ENCODE results near the gene PCP4.
"Not testable (repeated sequence)": the region's sequence is repeated elsewhere in the genome, so short reads cannot be mapped to it uniquely, and the experiment has no call there.

PCP4 gene

DNA sequence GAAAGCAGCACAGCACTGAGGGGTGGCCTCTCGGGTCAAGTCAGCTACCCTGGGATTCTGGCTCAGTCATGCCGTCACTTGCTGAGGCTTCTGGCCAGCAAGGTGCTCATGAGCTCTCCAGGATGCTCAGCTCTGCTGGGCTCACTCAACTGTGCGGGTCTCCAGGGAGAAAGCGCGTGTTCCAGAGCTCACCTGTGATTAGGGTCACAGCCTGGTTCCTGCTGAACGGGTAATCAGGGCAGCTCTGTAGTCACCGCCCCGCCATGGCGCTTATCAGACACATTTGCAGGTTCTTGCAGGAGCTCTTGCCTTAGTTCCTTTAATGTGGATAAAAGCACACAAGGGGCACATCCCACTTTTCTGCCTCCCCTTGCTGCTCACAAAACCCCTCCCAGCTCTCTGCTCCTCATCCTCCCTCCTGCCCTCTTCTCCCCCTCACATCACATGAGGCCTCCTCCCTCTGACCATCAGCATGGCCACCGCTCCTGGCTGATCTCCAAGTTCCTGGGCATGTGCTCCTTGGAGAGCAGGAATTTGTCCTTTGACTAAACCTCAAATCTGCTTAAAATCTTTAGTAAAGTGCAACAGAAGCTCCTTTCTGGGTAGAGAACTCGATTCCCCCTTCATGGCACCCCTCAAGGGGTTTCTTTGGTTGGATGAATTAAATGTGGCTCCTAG is 2.0 kb downstream of the PCP4 start:
- DNase-seq, result no peak

DNA sequence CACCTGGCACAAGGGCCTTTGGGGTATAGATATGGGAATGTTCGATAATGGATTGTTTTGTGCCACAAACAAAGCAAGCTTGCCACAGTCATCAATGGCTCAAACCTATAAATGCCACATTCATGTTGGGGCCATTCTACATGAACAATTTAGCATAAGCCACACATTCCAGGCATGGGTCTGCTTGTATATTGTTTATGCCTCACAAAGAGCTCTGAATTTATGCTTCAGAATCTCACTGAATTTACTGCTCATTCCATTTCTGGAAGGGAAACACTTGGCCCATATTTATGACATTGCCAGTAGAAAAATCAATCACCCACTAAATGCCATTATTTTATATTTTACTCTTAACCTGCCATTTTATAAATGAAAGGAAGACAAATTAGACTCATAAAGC is 6.4 kb downstream of the PCP4 start:
- DNase-seq, result no peak

DNA sequence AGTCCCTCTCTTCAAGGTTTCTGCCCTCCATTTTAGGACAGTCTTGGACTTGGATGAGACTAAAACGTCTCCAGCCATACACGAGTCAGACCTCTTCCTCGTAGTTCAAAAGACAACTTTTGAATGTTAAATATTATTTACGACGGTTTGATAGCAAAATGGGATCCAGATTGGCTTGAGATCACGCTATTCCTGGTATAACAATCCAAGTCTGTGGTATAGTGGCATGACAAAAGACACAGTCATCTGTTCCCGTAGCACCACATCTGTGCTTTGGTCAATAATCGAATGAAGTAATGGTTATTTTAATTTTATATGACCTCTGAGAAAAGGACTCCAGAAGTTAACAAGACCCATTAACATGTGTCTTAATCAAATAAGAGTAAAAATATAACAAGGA is 7.0 kb downstream of the PCP4 start:
- DNase-seq, result no peak

GRCh38 chr21:39874759-39875158 is 7.5 kb downstream of the PCP4 start:
- no peak for DNase-seq

DNA sequence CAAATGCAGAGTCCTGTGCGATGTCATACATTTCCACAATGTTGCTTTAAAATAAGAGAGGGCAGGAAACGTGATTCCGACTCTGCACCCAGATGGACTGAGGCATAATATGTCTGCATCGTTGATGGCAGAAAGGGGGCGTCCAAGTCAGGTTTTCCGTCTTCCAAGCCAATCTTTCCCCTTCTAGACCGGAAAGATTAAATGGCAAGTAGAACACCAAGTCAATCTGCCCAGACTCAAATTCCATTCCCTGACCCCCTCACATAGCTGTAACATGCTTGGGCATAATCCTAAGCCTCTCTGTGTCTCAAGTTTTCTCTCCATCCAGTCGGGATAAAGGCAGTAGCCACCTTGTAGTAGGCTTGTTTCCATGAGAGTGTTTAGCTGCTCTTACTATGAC is 14.4 kb downstream of the PCP4 start:
- DNase-seq, result no peak

DNA sequence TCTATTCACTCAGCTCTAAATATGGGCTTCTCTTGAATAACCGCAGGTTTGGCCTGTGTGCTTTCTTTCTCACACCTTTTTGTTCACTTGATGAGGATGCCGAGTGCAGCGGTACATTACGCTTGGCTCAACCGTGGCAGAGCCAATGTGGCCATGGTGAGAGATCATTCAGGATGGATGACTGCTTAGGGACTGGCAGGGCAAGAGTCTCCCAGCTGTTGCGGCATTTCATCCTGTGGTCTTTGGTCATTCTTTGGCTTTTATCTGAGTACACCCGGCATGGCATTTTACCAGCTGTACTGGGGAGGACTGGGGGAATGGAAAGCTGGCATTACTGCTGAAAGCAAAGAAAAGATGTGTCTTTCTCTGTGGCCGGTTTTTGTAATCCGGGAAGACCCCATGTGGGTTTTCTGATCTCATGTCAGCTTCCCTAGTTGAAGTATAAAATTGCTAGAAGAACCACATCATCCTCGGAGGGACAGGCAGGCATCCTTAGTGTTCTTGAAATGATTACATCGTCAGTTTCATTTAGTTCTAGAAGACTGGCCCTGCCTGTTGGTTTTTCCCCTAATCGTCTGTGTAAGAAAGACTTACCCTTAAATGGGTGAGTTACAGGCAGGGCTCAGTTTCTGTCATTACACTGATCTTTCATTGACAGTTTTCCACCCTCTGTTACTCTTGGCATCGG is 15.1 kb downstream of the PCP4 start:
- DNase-seq, result peak; percentile 23

- no peak for DNase-seq
Measured at GRCh38 chr21:39882839-39883195, 15.6 kb downstream of the PCP4 start.

DNA sequence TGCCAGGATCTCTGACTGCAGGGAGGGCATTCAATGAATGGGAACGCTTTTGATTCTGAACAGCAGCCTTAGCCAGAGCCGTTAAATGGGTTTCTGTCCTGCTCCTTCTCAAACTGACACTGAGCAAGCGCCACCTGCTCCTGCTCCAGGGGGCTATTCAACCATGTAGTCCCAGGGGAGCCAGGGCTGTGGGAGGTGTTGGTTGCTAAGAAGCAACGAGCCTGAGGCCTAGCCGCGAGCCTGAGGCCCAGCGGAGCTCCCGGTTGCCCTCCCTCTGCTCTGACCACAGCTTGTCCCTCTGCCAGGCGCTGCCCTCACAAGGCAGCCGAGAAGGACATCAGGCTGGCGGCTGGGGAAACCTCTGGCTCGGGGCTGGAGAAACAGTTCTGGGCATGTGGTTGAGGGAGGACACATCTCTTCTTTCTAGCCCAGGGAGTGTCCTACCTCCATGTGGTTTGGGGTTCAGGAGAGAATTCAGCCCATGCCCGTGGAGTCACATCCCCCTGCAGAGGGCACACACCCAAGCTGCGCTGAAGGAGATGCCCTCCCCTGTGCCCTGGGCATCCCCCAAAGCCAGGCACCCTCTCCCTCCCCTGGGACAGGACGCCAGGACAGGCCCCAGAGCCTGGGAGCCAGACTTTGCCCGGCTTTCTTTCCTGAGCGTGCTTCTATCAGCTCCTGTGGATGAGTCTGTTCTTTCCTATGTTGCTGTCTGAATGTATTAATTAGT is 18.0 kb downstream of the PCP4 start:
- peak; percentile 79 for DNase-seq

DNA sequence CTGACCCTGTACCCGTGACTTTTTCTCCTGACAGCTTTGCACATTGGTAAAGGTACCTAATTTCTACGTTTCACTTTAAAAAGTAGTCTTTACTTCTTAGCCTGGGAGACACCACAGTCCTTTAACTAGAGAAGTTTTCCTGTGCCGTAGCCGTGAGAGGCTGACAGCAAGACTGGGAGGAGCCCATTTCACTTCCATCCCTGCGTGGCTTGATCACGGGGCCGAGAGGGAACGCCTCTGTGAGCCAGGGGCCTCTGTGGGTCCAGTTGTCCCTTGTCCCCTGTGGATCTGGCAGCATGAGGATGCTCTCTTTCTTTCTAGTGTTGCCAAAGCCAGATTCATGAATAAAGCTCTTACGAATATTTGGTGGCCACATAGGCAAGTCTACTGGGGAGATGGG is 21.6 kb downstream of the PCP4 start:
- no peak for DNase-seq

GRCh38 chr21:39891111-39891510 is 23.9 kb downstream of the PCP4 start:
- DNase-seq, result no peak

GRCh38 chr21:39891863-39892262 is 24.6 kb downstream of the PCP4 start:
- DNase-seq, result not testable (repeated sequence)

DNA sequence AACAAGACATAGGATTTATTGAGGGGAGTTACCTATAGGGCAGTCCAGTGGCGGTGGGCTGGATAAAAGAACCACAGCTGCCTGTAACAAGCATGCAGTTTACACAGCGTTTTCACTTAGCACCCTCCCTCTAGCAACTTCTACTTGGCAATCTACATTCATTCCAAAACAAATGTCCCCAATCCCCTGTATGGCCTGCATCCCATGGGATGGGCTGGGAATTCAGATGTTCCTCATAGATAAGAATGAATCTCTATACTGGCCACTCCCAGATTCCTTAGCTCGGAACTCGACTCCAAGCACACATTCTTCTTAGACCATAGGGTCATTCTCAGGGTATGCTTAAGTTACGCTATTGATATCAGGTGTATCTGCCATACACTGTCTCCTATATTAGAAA is 33.3 kb downstream of the PCP4 start:
- no peak for DNase-seq

DNA sequence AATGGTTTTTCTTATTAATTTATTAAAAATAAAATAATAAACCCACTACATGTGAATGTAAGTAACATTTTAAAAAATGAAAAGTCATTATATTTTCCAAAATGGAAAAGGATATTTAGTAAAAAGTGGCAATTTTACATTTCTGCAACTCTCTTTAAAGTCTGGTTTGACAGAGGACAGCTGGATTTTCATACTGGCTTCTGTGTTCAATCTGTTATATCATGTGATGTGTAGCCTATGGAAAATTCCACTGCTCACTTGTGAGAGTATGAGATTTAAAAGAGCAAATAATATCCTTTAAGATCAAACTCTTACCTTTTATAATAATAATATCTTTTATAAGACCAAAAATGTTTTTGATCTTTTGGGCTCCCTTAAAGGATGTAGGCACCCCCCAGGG is 33.7 kb downstream of the PCP4 start:
- no peak for DNase-seq

GRCh38 chr21:39902986-39903385 is 35.7 kb downstream of the PCP4 start:
- DNase-seq, result no peak

DNA sequence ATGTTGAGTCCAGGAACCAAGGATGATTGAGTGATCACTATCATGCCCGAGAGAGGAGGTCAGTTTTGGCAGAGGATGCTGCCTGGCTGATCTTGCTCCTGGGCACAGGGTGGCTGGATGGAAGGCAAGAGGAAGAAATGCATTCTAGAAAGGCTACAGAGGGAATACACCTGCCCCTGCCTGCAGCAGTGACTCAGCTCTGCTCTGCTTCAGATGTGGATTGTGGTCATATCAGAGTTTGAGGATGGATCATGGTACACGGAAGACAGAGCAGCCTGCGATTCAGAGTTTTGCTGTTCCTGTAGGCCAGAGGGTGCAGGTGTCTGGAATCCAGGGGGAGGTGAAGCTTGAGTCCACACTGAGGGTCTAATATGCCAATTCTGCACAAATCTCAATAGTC is 37.2 kb downstream of the PCP4 start:
- no peak for DNase-seq

DNA sequence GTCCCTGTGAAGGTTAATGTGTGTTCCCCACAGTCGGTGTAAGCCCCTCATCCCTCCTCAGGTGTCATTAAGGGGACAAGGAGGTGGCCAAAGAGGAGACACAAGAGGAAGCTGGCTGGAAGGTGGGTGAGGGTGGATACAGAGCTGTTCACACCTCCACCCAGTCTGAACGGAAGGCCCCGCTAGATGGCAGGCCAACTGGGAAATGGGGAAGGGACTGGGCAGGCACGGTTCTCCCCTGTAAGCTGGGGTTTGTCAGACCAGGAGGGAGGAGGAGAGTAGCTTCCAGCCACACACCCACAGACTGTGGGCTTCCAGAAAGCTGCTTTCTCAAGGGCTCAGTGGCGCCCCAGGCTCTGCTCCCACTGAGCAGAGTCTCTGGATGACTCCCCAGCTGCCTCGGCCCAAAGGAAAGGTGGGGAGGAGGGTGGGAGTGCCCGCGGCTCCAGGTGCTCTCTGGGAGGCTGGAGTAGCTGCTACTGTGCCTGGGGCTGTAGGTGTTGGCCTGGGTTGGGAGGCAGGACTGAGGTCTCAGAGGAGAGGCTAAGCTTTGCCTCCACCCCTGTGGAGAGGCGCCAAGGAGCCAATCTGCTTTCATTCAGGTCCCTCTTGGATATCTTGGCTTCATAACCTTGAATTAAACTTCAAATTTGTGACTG is 41.2 kb downstream of the PCP4 start:
- no peak for DNase-seq

DNA sequence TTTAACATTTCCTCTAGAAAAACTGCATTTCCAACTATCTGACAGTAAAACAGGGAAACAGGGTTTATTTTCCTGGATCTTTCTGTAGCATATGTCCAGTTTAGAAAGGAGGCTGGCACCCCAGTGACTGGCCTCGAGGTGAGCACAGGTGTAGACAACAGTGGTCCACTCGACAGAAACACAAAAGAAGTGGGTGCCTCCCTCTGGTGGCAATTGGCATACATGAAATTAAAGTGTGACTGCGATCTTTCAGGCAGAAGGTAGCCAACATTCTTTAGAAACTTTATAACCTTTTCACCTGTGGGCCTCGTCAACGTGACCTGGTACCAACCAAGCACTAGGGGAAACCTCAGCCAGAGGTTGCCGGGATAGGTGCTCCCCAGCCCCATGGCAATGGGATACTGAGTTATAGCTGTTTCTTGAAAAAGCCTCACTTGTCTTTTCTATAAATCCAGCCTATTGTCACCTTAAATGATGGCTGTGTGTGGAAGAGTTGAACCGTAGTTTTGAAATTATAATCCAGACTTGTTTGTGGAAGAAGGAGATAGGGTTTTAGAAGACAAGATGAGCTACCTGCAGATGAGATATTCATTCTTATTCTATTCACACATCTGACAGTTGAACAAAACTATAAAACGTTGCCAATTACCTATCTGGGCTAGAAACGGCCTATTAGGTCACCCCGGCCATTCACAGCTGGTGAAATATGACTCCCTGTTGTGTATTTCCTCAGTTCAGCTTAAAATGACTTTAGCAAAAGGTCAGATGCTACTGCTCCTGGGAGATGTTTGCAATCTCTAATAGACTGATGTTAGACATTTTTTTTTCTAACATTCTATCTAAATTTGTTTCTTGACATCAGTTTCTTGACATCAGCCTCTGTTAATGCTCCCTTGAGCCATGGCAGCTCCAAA is 44.3 kb downstream of the PCP4 start:
- DNase-seq, result no peak

- no peak for DNase-seq
Measured at GRCh38 chr21:39913706-39914305, 46.6 kb downstream of the PCP4 start.

DNA sequence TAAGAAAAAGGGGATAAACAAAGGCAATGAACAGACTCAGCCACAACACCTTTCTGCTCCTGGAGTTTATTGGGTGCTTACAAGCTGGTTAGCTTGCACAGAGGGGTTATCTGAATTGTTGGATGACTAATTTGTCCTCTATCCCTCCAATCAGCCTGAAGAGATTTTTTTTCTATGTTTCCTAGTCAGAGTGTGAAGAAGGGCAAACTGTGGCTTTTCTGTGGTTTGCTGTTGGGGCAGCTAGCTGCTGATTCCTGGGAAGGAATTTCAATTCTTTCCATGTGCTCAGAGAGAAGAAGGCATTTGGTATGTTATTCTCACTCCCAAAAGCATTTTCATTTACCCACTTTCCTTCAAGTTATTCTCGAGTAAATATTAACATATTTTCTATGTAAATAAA is 48.6 kb downstream of the PCP4 start:
- DNase-seq, result no peak

GRCh38 chr21:39918558-39918957 is 51.3 kb downstream of the PCP4 start:
- no peak for DNase-seq

GRCh38 chr21:39923476-39923875 is 56.2 kb downstream of the PCP4 start:
- DNase-seq, result no peak

Data from retina (tissue), 1 donor.